Left renal cortex interstitium (tissue), 4 donors: ENCODE data around the gene PRRT4. TPM values are rescaled to one million over a fixed set of nuclear protein-coding genes. Genes with fewer than 3 reads are reported as not detected.
A peak's percentile ranks its signal among the peaks of the same experiment; 100 is the strongest.

ENCODE experiments used
- DNase-seq, 4 donors: peaks; one replicate each; pipeline ENCODE4 v3.0.0-alpha.2; 2013; ENCODE audit warnings: low read depth in 4 of 4, low spot score in 2 of 4, missing footprints in 1 of 4
- polyA plus RNA-seq, 4 donors: library from polyadenylated mRNA; unstranded; fragments of 120-200 nt; gene quantifications; one replicate each; pipeline ENCODE4 v1.2.1, GENCODE V29; 2013; ENCODE audit not compliant: insufficient read length in 4 of 4

PRRT4 gene
- 1 to 10 TPM in 3 of 4 donors, under 1 TPM in 1; 0.73 to 1.2 (median 1.1) TPM for polyA plus RNA-seq

GRCh38 chr7:128361411-128362379, at the start of gene PRRT4:
Gene PRRT4 (minus strand): TSS chr7:128361690.
- DNase-seq, result no peak

GRCh38 chr7:128410451-128410753, 48.9 kb upstream of the PRRT4 start:
- DNase-seq, result no peak

DNA sequence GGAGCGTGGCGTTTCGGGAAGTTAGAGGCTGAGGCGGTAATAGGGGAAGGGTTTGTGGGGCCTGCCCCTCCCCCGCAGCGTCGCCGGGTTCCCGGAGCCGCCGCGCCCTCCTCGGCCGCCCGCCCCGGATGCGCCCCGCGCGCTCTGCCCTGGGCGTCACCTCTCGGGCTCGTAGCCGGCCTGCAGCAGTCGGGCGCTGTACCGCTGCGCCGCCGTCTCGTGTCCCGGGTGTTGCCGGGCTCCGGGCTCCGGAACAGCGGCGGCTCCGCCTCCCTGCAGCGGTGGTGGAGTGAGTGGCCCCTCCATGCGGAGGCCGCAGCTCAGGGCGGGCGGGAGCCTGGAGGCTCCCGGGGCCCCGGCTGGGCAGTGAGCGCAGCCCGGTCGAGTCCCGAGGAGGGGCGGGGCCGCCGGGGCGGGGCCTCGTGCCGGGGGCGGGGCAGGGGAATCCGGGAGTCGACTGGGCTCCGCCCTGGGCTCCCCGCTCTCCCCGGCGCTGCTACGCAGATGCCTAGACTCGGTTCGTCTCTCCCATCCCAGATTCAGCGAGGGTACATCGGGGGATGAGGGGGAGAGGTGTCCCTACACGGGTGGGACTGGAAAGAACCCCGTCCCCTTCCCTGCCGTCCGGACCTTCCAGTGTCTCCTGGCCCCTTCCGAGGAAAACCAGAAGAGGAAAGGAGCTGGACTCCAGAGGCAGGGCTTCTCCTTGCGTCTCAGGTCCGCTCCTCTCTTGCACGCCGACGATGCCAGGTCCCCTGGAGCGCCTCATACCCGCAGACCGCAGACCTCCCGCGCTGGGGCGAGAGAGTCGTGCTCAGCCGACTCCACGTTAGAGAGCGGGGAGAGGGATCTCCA, 48.3 kb upstream of the PRRT4 start, which contains the start of gene IMPDH1:
TSS of gene IMPDH1 (minus strand) at position 387 of the 855 bp plus-strand sequence. CDS start at position 306, 81 bp downstream.
- DNase-seq, result peak in 2 of 4 donors; percentile 58 to 66

GRCh38 chr7:128408709-128409595, 47.5 kb upstream of the PRRT4 start:
- no peak for DNase-seq

DNA sequence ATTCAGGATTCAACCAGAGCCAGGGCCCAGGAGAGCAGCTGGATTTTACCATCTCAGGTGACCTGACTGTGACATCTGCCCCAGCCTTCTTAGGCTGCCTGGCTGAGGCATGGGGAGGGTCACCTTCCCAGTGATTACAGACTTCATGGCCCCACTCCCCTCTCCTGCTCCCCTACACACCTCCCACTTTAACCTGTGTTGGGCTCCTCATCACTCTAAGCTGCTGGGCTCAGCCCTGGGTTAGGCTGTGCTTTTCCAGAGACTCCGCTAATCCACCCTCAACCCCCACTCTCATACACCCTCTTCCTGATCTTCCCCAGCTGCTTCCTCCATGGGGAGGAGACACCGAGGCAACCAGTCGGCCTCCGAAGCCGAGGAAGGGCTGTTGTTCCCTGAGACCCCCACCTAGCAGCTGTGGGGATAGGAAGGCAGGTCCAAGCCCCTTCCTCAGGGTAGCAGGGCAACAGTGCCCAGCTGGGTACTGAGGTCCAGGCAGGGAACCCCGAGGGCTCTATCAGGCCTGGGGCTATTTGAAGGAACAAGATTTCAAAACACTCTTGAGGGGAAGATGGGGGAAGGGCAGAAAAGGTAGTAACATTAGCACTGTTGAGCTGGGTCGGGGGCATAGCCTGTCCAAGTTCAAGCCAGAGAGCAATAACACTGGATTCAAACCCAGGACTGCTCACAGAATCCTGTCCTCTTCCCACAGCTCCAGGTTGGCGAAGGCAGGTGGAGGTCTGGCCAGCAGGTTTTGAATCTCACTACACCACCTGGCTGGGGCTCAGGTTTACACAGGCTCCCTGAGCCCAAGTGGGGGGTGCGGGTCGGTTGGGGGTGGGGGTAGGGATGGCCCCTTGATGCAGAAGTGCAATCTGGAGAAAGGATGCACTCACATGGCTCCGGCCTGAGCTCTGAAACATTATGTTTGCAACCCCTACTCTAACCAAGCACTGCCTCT, 46.5 kb upstream of the PRRT4 start:
- no peak for DNase-seq

DNA sequence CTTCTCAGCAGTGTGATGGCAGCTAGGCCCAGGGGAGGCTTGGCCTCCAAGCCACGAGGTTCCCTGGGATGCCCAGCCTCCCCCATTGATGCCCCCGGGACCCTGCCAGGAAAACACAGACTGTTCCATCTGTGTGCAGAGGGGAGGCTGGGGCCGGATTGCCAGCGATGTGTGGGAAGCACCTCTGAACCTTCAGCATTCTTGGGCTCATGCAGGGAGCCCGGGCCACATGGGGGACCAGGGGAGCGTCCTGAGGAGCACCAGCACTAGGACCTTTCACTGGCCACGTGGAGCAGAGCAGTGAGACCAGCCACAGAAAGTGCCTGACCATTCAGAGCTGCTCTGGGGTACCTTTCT, 45.7 kb upstream of the PRRT4 start:
- no peak for DNase-seq

DNA sequence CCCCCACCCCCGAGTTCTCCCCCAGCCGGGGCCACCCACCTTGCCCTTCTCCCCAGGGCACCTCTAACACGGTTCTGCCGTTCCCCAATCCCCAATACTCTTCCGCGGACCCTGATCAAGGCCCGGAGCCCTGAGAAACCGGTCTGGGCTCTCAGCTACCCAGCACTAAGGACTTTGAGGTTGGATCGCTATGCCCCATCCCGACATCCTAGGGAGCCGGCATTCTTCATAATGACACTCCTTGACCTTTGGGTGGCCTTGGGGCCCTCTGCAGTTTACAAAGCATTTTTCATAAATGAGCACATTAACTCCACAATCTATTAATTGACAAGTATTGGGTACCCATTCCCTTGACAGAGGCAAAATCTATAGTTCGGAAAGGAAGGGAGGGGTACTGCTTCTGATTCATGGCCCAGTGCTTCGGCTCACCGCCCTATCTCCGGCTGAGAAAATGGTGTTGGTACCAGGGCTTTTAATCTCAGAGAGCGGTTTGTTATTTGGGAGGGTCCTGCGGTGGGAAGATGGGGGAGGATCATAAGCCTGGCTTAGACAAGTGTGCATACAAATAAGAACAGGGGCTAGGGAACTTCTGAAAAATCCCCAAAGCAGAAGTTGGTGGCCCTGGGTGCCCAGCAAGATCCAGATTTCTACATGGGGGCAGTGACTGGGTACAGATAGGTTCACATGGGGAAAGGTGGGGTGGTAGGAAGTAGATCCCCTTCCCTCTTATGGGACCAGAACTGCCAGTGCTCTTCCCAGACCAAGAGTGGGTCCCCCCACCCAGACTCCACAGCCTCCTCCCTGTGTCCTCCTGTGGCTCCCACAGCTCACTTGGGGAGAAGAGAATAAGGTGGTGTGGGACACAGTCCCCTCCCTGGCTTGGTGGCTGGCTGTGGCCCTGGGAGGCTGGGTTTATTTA, 45.1 kb upstream of the PRRT4 start:
- no peak for DNase-seq

- no peak for DNase-seq
Measured at GRCh38 chr7:128405471-128406313, 44.2 kb upstream of the PRRT4 start.

DNA sequence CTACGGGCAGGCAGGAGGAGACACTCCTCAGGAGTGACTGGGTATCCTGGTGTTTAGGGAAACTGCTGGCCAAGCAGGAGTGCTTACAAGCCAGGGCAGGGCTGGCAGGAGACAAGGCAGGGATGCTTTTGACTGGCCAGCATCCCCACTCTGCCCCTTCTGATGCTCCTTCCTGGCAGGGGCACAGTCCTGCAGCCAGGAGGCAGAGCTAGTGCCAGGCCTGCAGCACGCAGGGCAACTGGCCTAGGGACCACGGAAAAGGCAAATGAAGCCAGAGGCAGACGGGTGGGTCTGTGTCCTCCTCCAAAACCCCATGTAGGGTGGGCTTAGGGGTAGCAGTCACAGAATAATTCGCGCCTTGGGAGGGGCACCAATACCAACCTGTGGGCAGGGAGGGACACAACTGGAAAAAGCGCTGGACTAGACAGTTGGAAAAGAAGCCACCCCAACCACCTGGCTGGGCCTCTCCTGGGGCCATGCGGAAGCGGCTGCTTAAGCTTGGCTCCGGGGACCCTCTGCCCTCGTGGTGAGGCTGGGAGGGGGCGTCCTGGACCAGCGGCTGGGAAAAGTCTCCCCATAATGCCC, 43.5 kb upstream of the PRRT4 start:
- no peak for DNase-seq

GRCh38 chr7:128404143-128404681, 42.7 kb upstream of the PRRT4 start:
- DNase-seq, result no peak

GRCh38 chr7:128403676-128404075, 42.2 kb upstream of the PRRT4 start:
- no peak for DNase-seq

DNA sequence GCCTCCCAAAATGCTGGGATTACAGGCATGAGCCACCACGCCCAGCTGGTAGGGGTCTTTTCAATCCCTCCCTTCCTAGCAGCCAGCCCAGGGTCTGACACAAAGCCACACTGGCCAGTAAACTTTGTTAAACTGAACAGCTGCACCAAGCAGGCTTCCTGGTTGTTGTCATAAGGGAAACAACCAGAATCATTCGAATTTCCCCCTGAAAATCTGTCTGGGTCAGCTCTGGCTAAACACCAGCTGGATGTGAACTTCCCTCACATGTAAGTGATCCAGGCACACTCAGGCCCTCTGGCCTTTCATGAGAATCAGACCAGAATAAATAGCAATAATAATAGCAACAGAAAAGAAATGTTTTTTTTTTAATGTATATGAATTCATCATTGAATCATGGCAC, 40.9 kb upstream of the PRRT4 start:
- DNase-seq, result no peak

DNA sequence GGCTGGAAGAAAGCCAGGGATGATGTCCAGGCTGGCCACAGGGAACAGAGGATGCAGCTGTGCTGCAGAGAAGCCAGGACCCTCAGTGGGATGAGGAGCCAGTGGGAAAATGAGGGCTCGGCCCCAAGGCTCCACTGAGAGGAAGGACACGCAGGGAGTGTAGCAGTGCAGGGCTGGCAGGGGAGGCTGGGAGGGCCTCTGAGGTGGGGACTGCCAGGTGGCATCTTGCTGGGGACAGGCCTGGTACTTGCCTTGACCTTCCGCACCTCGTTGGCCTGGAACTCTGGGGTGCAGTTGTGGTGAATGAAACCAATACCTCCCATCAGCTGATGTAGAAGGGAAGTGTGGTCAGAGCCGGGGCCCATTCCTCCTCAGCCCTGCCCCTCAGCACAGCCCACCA, 39.1 kb upstream of the PRRT4 start:
- DNase-seq, result no peak

GRCh38 chr7:128399991-128400390, 38.5 kb upstream of the PRRT4 start:
- DNase-seq, result no peak

GRCh38 chr7:128398841-128399135, 37.3 kb upstream of the PRRT4 start:
- no peak for DNase-seq

DNA sequence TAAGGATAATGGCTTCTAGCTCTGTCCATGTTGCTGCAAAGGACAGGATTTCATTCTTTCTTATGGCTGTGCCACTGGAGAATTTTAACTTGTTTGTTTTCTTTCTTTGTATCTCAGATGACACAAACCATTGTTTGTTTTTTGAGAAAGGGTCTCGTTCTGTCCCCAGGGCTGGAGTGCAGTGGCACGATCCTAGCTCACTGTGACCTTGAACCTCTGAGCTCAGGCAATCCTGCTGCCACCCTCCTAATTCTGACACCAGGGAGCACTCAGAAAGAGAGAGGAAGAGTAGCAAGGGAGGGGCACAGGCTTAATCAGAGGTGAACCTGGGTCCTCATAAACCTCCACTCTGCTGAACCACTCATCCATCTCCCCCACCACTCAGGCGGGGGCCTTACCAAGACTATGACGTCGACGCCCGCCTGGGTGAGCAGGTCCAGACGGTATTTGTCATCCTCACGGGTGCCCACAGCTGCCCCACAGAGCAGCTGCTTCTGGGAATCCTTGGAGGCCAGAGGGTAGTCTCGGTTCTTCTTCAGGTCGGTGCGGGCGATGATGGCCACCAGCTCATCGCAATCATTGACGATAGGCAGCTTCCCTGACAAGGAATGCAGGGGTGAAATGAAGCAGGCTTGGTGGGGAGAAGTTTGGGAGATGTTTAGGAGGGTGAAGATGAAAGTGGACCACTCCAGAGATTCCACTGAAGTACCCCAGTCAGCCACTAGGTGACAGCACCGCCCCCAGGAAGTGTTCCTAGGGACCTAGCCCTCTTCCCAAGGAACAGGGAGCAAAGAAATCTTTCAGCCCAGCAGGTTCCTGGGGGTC, 36.7 kb upstream of the PRRT4 start:
- no peak for DNase-seq
